Panc1 (cell line): ENCODE measurements around the gene COL23A1. TPM values are rescaled to one million over a fixed set of nuclear protein-coding genes. Genes with fewer than 3 reads are reported as not detected.

Experiments used
- ATAC-seq: fragments of 200-7000 bp; cut with Tn5 transposase; 2 replicates; pipeline ENCODE4 v1.9.1; 2020; ENCODE audit warnings: mild to moderate bottlenecking, moderate library complexity
- BruUV-seq: library from RNA; stranded (reverse); fragments of 400-500 nt; replicated peaks from 2 replicates; lab custom pipeline; 2021; lab: Mats Ljungman, UMichigan
- CTCF ChIA-PET: fragments of 300-600 bp; sonication (Branson Sonifier 250); formaldehyde crosslinking; loops from one replicate; lab custom pipeline; 2022; ENCODE audit warnings: antibody characterized with exemption; lab: Charles Lee
- POLR2A ChIA-PET: fragments of 300-600 bp; sonication (Branson Sonifier 250); formaldehyde crosslinking; loops from one replicate; lab custom pipeline; 2022; ENCODE audit warnings: antibody characterized with exemption; lab: Charles Lee
- DNase-seq: peaks from one replicate; pipeline ENCODE4 v3.0.0-alpha.2; 2010; ENCODE audit warnings: low read depth, low spot score
- H3K27ac ChIP-seq: 2 replicates; pipeline ENCODE4 v1.5.1; 2011; ENCODE audit warnings: mild to moderate bottlenecking, low read length, inconsistent platforms
- H3K27me3 ChIP-seq: fragments of 200-500 bp; sonication (Bioruptor generic); 2 replicates; pipeline ENCODE4 v1.6.0; 2014; ENCODE audit warnings: low read length, inconsistent platforms; ENCODE audit not compliant: control insufficient read depth, insufficient read depth
- H3K36me3 ChIP-seq: fragments of 200-500 bp; sonication (Bioruptor generic); 2 replicates; pipeline ENCODE4 v1.5.1; 2014; ENCODE audit warnings: inconsistent platforms, mild to moderate bottlenecking, low read length, moderate library complexity; ENCODE audit not compliant: control insufficient read depth, insufficient read depth
- H3K4me1 ChIP-seq: 2 replicates; pipeline ENCODE4 v1.5.1; 2011; ENCODE audit warnings: inconsistent platforms, mild to moderate bottlenecking, low read length, moderate library complexity; ENCODE audit not compliant: control insufficient read depth, insufficient read depth
- H3K4me3 ChIP-seq, 2 experiments: 2 replicates each; pipeline ENCODE4 v1.5.1; 2011 to 2012; ENCODE audit warnings: low read depth in 2 of 2, low read length in 2 of 2, mild to moderate bottlenecking in 2 of 2, inconsistent platforms in 1 of 2, moderate library complexity in 1 of 2
- H3K9me3 ChIP-seq: fragments of 200-500 bp; sonication (Bioruptor generic); 2 replicates; pipeline ENCODE4 v1.5.1; 2014; ENCODE audit warnings: low read depth, mild to moderate bottlenecking, inconsistent platforms, low read length, moderate library complexity; ENCODE audit not compliant: control insufficient read depth, insufficient read depth
- POLR2AphosphoS5 ChIP-seq: IDR thresholded peaks from 2 replicates; pipeline ENCODE4 v1.6.1; 2012; ENCODE audit warnings: mild to moderate bottlenecking, low read depth, low read length, moderate library complexity
- SIN3A ChIP-seq: IDR thresholded peaks from 2 replicates; pipeline ENCODE4 v1.6.1; 2012; ENCODE audit warnings: low read depth, mild to moderate bottlenecking, low read length, moderate library complexity, borderline replicate concordance; ENCODE audit not compliant: insufficient read depth
- TCF7L2 ChIP-seq: IDR thresholded peaks from 2 replicates; pipeline ENCODE4 v1.6.1; 2011; ENCODE audit warnings: mild to moderate bottlenecking, low read depth, low read length, inconsistent platforms
- in situ Hi-C: cut with HindIII; loops from 2 replicates; pipeline ENCODE4 v1.10.0; 2016; ENCODE audit warnings: low sequenced_read_pairs, low pct_unique_long_range_greater_than_20kb
- intact Hi-C: fragments of 100-400 bp; cut with micrococcal nuclease; formaldehyde crosslinking; loops from one replicate; pipeline ENCODE4 v1.10.0; 2022; ENCODE audit not compliant: unreplicated experiment
- total RNA-seq: library from RNA; stranded (reverse); gene quantifications from one replicate; pipeline ENCODE4 v1.2.1, GENCODE V29; 2021; ENCODE audit not compliant: unreplicated experiment
- TF ChIP-seq, protein P1 (sequence below): fragments of 450-650 bp; IDR thresholded peaks from 2 replicates; pipeline ENCODE4 v1.5.1; 2017; ENCODE audit warnings: mild to moderate bottlenecking
- TF ChIP-seq, protein P2 (sequence below), 2 experiments: IDR thresholded peaks; 2 replicates each; pipeline ENCODE4 v1.6.1; 2011 to 2012; ENCODE audit warnings: low read depth in 2 of 2, control low read depth in 1 of 2, low read length in 1 of 2, mild to moderate bottlenecking in 1 of 2, moderate library complexity in 1 of 2; ENCODE audit not compliant: insufficient read depth in 1 of 2

The COL23A1 gene
- total RNA-seq, 1 experiment from 2014 or later: 0.05 TPM

DNA sequence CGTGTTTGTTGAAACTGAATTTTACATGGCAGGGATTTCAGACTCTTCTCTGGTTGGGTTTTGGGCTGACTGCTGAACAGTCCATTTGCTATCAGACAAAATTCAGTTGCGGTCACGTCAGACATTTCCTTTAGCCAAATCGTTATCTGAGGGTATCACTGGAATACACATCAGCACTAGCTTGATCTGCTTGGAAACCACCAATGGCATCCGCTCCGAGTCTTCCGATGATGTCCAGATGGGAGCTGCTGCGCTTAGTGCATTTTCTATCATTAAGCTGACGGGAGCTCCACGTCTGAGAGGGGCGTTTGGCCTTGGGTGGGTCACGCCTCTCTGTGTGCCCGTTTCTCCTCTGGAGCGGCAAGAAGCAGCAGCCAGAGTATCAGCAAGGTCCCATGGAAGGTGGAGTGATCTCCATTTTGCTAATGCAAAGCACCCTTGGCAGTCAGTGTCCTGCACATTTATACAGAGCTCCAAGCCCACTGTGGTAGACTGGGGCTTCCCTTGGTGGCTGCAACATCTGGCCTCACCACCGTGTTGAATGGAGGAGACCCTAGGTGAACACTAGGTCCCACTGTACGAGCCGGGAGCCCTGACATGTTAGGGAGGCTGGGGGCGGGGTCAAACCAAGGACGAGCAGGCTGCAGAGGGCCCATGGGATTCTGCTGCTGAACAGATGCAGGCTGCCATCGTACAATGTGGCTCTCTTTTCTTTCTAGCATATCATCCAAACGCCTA is 223.0 kb downstream of the COL23A1 start:
- H3K9me3 ChIP-seq: no peaks in the 10 kb centered on the region
- ChIA-PET CTCF (no interaction called here), POLR2A (no interaction called here)
- no TSS peak for BruUV-seq
- peaks cover 2% of the 10 kb centered on the region; the same call in 1 of the 2 replicates for H3K27me3 ChIP-seq
- TF ChIP-seq SIN3A (no peak), POLR2AphosphoS5 (no peak), TCF7L2 (no peak)
- TF ChIP-seq, protein P1, sequence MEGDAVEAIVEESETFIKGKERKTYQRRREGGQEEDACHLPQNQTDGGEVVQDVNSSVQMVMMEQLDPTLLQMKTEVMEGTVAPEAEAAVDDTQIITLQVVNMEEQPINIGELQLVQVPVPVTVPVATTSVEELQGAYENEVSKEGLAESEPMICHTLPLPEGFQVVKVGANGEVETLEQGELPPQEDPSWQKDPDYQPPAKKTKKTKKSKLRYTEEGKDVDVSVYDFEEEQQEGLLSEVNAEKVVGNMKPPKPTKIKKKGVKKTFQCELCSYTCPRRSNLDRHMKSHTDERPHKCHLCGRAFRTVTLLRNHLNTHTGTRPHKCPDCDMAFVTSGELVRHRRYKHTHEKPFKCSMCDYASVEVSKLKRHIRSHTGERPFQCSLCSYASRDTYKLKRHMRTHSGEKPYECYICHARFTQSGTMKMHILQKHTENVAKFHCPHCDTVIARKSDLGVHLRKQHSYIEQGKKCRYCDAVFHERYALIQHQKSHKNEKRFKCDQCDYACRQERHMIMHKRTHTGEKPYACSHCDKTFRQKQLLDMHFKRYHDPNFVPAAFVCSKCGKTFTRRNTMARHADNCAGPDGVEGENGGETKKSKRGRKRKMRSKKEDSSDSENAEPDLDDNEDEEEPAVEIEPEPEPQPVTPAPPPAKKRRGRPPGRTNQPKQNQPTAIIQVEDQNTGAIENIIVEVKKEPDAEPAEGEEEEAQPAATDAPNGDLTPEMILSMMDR: no peak
- TF ChIP-seq, protein P2, sequence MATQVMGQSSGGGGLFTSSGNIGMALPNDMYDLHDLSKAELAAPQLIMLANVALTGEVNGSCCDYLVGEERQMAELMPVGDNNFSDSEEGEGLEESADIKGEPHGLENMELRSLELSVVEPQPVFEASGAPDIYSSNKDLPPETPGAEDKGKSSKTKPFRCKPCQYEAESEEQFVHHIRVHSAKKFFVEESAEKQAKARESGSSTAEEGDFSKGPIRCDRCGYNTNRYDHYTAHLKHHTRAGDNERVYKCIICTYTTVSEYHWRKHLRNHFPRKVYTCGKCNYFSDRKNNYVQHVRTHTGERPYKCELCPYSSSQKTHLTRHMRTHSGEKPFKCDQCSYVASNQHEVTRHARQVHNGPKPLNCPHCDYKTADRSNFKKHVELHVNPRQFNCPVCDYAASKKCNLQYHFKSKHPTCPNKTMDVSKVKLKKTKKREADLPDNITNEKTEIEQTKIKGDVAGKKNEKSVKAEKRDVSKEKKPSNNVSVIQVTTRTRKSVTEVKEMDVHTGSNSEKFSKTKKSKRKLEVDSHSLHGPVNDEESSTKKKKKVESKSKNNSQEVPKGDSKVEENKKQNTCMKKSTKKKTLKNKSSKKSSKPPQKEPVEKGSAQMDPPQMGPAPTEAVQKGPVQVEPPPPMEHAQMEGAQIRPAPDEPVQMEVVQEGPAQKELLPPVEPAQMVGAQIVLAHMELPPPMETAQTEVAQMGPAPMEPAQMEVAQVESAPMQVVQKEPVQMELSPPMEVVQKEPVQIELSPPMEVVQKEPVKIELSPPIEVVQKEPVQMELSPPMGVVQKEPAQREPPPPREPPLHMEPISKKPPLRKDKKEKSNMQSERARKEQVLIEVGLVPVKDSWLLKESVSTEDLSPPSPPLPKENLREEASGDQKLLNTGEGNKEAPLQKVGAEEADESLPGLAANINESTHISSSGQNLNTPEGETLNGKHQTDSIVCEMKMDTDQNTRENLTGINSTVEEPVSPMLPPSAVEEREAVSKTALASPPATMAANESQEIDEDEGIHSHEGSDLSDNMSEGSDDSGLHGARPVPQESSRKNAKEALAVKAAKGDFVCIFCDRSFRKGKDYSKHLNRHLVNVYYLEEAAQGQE (IDR thresholded peaks at IDR 0.05; ENCODE audit: insufficient read depth in 1 of 2, low read depth in 2 of 2, low read length in 1 of 2): no peak
- H3K36me3 ChIP-seq: no peaks in the 10 kb centered on the region
- in situ Hi-C loops (no loop called here), intact Hi-C loops (no loop called here)
- DNase-seq: no peak
- no peak overlapping the region for H3K27ac ChIP-seq
- no peak overlapping the region for H3K4me3 ChIP-seq
- no peak for ATAC-seq
- H3K4me1 ChIP-seq: peaks cover 3% of the 10 kb centered on the region; the same call in 1 of the 2 replicates

DNA sequence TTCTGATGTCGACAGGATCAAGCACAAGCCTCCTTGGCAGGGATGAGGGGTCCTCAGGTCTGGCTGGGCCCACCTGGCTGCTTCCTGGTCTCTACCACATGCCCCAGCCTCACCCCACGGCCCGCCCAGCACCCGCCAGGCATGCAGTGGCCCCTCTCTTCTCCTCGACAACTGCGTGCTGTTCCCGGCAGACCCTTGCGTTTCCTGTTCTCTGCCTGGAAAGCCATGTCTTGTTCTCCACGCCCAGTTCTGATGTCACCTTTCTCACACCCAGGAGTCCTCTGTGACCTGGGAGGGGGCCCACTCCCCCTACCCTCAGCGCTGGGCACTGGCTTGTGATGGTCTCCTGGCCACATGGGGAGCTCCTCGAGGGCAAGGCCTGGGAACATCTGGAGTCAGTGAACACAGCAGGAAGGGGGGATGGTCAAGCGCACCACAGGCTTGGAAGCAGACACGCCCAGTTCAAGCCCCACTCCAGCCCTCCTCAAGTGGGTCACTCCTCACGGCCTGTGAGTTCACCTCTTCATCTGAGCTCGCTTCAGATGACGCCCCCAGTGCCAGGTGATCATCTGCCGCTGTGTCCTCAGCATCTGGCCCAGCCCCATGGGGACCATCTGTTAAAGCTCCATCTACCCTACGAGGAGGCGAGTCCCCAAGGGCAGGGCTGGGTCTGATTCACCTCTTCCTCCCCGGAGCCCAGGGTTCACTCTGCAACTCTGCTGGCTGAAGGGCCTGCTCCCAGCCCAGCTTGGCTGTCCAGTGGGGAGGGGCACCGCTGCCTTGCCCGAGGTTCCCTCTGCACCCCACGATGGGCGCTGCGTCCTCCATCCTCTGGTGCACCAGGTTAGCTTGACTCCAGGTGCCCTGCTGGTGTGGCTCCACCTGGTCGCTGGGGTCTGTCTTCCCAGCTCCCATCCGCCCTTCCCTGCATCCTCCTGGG is 224.4 kb downstream of the COL23A1 start:
- ChIA-PET POLR2A (interaction anchor here (0.6 kb wide), 1 partner anchor 45 kb away, joined by 3 read pairs; no protein-coding TSS in a partner anchor), CTCF (no interaction called here)
- ATAC-seq: no peak
- H3K27me3 ChIP-seq: peaks cover 2% of the 10 kb centered on the region; the same call in 1 of the 2 replicates
- intact Hi-C loops: no loop called here
- H3K9me3 ChIP-seq: no peaks in the 10 kb centered on the region
- no peaks in the 10 kb centered on the region for H3K36me3 ChIP-seq
- H3K4me1 ChIP-seq: no peaks in the 10 kb centered on the region
- in situ Hi-C loops: no loop called here
- TF ChIP-seq, protein P1: no peak
- no peak for TF ChIP-seq TCF7L2
- no peak for TF ChIP-seq SIN3A
- TF ChIP-seq, protein P2 (IDR thresholded peaks at IDR 0.05; ENCODE audit: insufficient read depth in 1 of 2, low read depth in 2 of 2, low read length in 1 of 2): no peak
- TF ChIP-seq POLR2AphosphoS5: no peak
- H3K4me3 ChIP-seq: no peak overlapping the region
- H3K27ac ChIP-seq: no peak overlapping the region
- BruUV-seq: no TSS peak
- no peak for DNase-seq
